A549 treated with ZK216348 at 1 μM for 4 hours (cell line): ENCODE data around the gene FGR. TPM values are rescaled to one million over a fixed set of nuclear protein-coding genes. Genes with fewer than 3 reads are reported as not detected.

Source experiments
- total RNA-seq: library from RNA; stranded (reverse); fragments of 200-300 nt; extraction: Qiagen RNA extraction; gene quantifications from 5 replicates; pipeline ENCODE4 v1.2.3, GENCODE V29; 2022; ENCODE audit warnings: low read depth

Gene FGR
- total RNA-seq, result 0.07 TPM in 1 of 5 replicates, not detected in the others

DNA sequence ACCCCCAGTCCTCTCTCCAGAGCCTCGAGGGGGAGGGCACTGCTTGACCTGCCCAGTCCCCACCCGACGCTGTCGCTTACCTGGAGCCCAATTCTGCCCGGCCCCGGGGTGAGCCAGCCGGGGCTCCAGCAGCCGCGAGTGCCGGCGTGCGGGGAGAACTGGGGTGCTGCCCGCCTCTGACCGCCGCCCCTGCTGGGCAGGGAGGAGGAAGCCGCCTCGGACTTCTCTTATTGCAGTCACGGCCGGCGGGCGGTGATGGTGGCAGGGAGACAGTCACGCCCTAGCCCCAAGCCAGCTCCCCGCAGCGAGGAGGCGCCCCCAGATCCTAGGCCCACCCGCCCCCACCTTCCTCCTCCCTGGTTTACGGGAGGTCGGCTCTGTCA is at the start of gene FGR:
Gene FGR, minus strand, starts transcription at position 201 of the 383 bp plus-strand sequence. CDS start 11,269 bp downstream, outside the sequence.

DNA sequence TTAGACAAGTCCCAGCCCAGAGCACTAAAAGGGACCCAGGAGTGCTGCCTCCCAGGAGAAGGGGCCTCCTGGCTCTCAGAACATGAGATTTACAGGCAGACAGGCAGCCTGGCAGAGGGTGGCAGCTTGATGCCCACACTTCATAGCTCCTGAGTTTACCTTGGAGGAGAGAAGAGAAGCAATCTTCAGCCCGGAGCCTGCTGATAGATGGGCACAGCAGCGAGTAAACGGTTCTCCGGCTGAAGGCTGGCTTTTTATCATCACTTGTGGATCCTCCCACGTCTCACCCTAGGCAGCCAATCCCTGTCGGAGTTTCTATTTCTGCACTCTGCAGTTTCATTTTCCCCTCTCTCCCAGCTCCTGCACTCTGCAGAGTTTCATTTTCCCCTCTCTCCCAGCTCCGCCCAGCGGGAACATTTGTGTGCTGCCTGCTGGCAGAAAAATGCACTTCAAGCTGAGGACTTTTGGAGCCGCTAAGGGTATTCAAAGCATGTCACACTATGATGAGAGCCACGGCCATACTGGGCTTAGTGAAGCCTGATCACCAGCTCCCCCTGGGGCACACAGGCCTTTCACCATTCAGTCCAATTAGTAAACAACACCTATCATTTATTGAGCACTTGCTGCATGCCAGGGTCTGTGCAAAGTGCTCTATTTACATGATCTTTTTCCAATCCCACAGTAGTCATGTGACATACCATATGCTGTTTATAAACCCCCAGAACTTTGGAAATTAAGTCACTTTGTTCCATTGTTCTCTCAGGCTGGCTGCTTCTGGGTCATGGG is 37.2 kb upstream of the FGR start, which contains the start of gene IFI6:
Gene IFI6, minus strand, starts transcription at position 229 of the 786 bp plus-strand sequence. CDS start 2,878 bp downstream, outside the sequence.

GRCh38 chr1:27603681-27604578 is 31.1 kb downstream of the FGR start, which contains the start of gene AHDC1:
Gene AHDC1 (minus strand): TSS chr1:27604144. CDS start chr1:27552115, 52,029 bp downstream.

Other genes starting within 250 kb of the FGR start
- 1.2 to 2.2 TPM (median 1.7 TPM) in 5 replicates for gene GPR3, start 242.6 kb downstream of the FGR start, total RNA-seq
- gene WASF2, start 145.0 kb downstream of the FGR start, total RNA-seq, result 42.5 to 64.6 TPM (median 54.2 TPM) in 5 replicates
- gene AHDC1, start 31.0 kb downstream of the FGR start, total RNA-seq, result 11.0 to 25.5 TPM (median 20.2 TPM) in 5 replicates
- 7.3 to 14.3 TPM (median 11.8 TPM) in 5 replicates for gene IFI6, start 37.0 kb upstream of the FGR start, total RNA-seq
- gene FAM76A, start 90.8 kb upstream of the FGR start, total RNA-seq, result 5.4 to 7.8 TPM (median 6.0 TPM) in 5 replicates
- gene STX12, start 138.0 kb upstream of the FGR start, total RNA-seq, result 6.7 to 11.3 TPM (median 10.0 TPM) in 5 replicates
- 35.4 to 40.1 TPM (median 36.5 TPM) in 5 replicates for gene PPP1R8, start 195.6 kb upstream of the FGR start, total RNA-seq
- 0.53 to 1.1 TPM (median 0.74 TPM) in 5 replicates for gene THEMIS2, start 237.4 kb upstream of the FGR start, total RNA-seq